CD4-positive, alpha-beta memory T cell (primary cell): ENCODE measurements around the gene FCGR3A. TPM values are rescaled to one million over a fixed set of nuclear protein-coding genes. Genes with fewer than 3 reads are reported as not detected.
"Not testable (repeated sequence)": the region's sequence is repeated elsewhere in the genome, so short reads cannot be mapped to it uniquely, and the experiment has no call there.

Experiments
- CTCF ChIA-PET: fragments of 350-600 bp; sonication (Branson Sonifier 250); formaldehyde crosslinking; loops from one replicate; lab custom pipeline; 2021; ENCODE audit warnings: inconsistent platforms; ENCODE audit not compliant: partially characterized antibody; lab: Charles Lee
- POLR2A ChIA-PET: fragments of 350-600 bp; sonication (Branson Sonifier 250); formaldehyde crosslinking; loops from one replicate; lab custom pipeline; 2021; ENCODE audit not compliant: partially characterized antibody; lab: Charles Lee
- DNase-seq, 5 donors: peaks; one replicate each; pipeline versions ENCODE4 v3.0.0 to v3.0.0-alpha.2; 2020 to 2022; ENCODE audit warnings: mixed read lengths in 1 of 5
- H3K27ac ChIP-seq: one replicate; pipeline ENCODE4 v1.7.0; 2013; ENCODE audit warnings: low read depth, low read length
- H3K27me3 ChIP-seq: 2 replicates; pipeline ENCODE4 v1.7.0; 2013; ENCODE audit warnings: mild to moderate bottlenecking, low read length, moderate library complexity; ENCODE audit not compliant: insufficient read depth
- H3K36me3 ChIP-seq: 2 replicates; pipeline ENCODE4 v1.7.0; 2013; ENCODE audit warnings: mild to moderate bottlenecking, low read length, moderate library complexity; ENCODE audit not compliant: insufficient read depth
- H3K4me1 ChIP-seq: 2 replicates; pipeline ENCODE4 v1.7.0; 2013; ENCODE audit warnings: mild to moderate bottlenecking, low read length, moderate library complexity; ENCODE audit not compliant: insufficient read depth
- H3K4me3 ChIP-seq, 2 donors: one replicate each; pipeline ENCODE4 v1.7.0; 2013; ENCODE audit warnings: low read length in 2 of 2, mild to moderate bottlenecking in 1 of 2
- H3K9me3 ChIP-seq, 2 donors: one replicate each; pipeline ENCODE4 v1.7.0; 2013; ENCODE audit warnings: low read length in 2 of 2, control low read depth in 1 of 2; ENCODE audit not compliant: control insufficient read depth in 1 of 2
- H3K27ac Mint-ChIP-seq, 7 donors: one replicate each; pipeline ENCODE4 v1.8.0; 2020 to 2021; ENCODE audit warnings: mixed read lengths in 7 of 7, mild to moderate bottlenecking in 6 of 7, inconsistent platforms in 3 of 7, moderate library complexity in 3 of 7
- H3K27me3 Mint-ChIP-seq, 2 donors: one replicate each; pipeline ENCODE4 v1.8.0; 2020 to 2021; ENCODE audit warnings: mixed read lengths in 2 of 2
- H3K36me3 Mint-ChIP-seq, 2 donors: one replicate each; pipeline ENCODE4 v1.8.0; 2020 to 2021; ENCODE audit warnings: mixed read lengths in 2 of 2, inconsistent platforms in 1 of 2, mild to moderate bottlenecking in 1 of 2
- H3K4me1 Mint-ChIP-seq, 4 donors: one replicate each; pipeline ENCODE4 v1.8.0; 2020 to 2021; ENCODE audit warnings: mixed read lengths in 4 of 4, mild to moderate bottlenecking in 1 of 4
- H3K4me3 Mint-ChIP-seq, 8 donors: one replicate each; pipeline ENCODE4 v1.8.0; 2020 to 2021; ENCODE audit warnings: mixed read lengths in 8 of 8, mild to moderate bottlenecking in 7 of 8, moderate library complexity in 6 of 8, inconsistent platforms in 3 of 8
- H3K9me3 Mint-ChIP-seq, 8 donors: one replicate each; pipeline ENCODE4 v1.8.0; 2020 to 2021; ENCODE audit warnings: mixed read lengths in 8 of 8, mild to moderate bottlenecking in 5 of 8, inconsistent platforms in 3 of 8, moderate library complexity in 1 of 8
- intact Hi-C: fragments of 100-400 bp; cut with micrococcal nuclease; formaldehyde crosslinking; loops from one replicate; pipeline ENCODE4 v1.15.1; 2023
- polyA plus RNA-seq, 2 donors: library from polyadenylated mRNA; unstranded; fragments of 300-500 nt; fragmentation: Illumina TruSeq; gene quantifications; one replicate each; pipeline ENCODE4 v1.2.3, GENCODE V29; 2021
- total RNA-seq, 2 experiments: library from RNA; stranded (reverse); gene quantifications; one replicate each; pipeline ENCODE4 v1.2.3, GENCODE V29; 2021

The FCGR3A gene
- total and polyA plus RNA-seq, 4 experiments from 2014 or later = 0.14 to 2.1 (median 0.81) TPM; not detected in 1

DNA sequence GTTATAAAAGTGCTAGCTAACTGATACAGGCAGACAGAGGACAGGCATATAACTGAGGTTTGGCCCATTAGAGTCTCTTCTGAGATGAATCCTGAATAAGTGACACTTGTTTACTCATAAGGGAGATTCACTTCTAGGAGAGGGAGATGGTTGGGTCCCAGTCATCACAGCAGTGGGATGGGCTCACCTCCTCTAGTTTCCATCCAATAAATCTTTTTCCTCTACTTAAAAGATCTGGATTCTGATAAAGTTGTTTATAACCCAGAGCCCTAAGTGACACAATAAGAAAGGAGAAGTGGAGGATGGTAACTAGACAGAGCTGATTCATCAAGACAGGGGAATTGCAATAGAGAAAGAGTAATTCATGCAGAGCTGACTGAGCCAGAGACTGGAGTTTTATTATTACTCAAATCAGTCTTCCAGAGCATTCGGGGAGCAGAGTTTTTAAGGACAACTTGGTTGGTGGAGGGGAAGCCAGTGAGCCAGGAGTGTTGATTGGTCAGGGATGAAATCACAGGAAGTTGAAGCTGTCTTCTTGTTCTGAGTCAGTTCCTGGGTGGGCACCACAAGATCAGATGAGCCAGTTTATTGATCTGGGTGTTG lies 5.3 kb upstream of the FCGR3A start:
- CTCF ChIA-PET, H3K36me3 Mint-ChIP-seq, DNase-seq, H3K4me1 ChIP-seq, H3K4me3 ChIP-seq, H3K27me3 Mint-ChIP-seq, POLR2A ChIA-PET, H3K9me3 ChIP-seq, H3K9me3 Mint-ChIP-seq, H3K27ac ChIP-seq, H3K36me3 ChIP-seq, intact Hi-C loops, H3K27me3 ChIP-seq: not testable (repeated sequence)
- Mint-ChIP-seq H3K4me1 (peaks cover 6 to 18% (median 12%) of the 10 kb centered on the region in 4 donors), H3K4me3 (peak overlapping the region in 5 of 8 donors; percentile 21 to 71 (median 61)), H3K27ac (peak overlapping the region in 3 of 7 donors; percentile 16 to 75 (median 55))

DNA sequence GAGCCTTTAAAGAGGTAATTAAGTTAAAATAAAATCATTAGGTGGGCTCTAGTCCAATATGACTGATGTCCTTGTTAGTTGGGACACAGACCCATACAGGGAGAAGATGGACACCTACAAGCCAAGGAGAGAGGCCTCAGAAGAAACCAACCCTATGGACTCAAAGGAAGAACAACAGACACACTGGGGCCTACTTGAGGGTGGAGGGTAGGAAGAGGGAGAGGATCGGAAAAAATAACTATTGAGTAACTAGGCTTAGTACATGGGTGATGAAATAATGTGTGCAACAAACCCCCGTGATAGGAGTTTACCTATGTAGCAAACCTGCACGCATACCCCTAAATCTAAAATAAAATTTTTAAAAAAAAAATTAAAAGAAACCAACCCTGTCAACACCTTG lies 4.7 kb upstream of the FCGR3A start:
- H3K36me3 Mint-ChIP-seq, CTCF ChIA-PET, H3K4me3 ChIP-seq, H3K27me3 ChIP-seq, H3K27ac Mint-ChIP-seq, H3K27me3 Mint-ChIP-seq, H3K36me3 ChIP-seq, DNase-seq, intact Hi-C loops, POLR2A ChIA-PET, H3K4me1 ChIP-seq, H3K9me3 ChIP-seq, H3K27ac ChIP-seq, H3K9me3 Mint-ChIP-seq: not testable (repeated sequence)
- peaks cover 6 to 18% (median 12%) of the 10 kb centered on the region in 4 donors for H3K4me1 Mint-ChIP-seq
- H3K4me3 Mint-ChIP-seq = peak overlapping the region in 3 of 8 donors; percentile 39 to 65 (median 53)

DNA sequence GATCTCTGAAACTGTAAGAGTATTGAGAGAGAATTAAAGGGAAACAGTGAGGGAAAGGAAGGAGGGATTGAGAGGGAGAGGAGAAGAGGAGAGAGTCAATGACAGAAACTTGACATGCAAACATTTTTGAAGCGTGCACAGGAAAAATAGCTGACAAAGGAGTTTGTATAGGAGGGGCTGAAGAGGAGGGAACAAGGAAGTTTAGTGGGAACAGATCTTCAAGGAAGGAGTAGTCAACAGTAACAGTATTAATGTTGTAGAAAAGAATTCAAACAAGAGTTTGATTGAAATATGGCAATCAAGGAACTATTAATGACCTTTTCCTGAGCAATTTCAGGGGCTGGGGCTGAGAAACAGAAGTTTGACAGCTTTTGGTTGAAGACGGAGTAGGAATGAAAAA lies 4.0 kb upstream of the FCGR3A start:
- H3K36me3 Mint-ChIP-seq, H3K27ac Mint-ChIP-seq, H3K27ac ChIP-seq, H3K4me1 ChIP-seq, H3K36me3 ChIP-seq, intact Hi-C loops, POLR2A ChIA-PET, H3K4me3 Mint-ChIP-seq, H3K9me3 ChIP-seq, H3K9me3 Mint-ChIP-seq, H3K27me3 ChIP-seq, DNase-seq, H3K4me3 ChIP-seq, CTCF ChIA-PET, H3K27me3 Mint-ChIP-seq: not testable (repeated sequence)
- H3K4me1 Mint-ChIP-seq = peaks cover 6 to 18% (median 12%) of the 10 kb centered on the region in 4 donors

DNA sequence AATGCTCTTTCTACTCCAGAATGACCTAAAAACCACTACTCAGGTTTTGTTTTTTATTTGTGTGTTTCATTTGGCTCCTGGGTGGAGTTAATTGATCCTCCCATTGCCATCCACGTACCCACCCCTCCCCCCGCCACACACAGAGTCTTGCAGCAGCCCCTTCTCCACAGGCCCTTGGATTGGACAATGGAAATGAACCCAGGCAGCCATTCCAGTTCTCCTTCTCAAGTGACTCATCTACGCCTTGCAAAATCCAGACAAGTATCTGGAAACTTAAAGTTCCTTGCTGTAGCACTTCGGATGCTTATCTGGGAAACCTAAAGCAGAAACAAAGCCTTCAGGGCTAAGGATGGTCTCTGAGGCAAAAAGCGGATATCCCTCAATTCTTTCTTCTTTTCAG lies 1.3 kb upstream of the FCGR3A start:
- H3K27ac ChIP-seq, H3K4me3 ChIP-seq, CTCF ChIA-PET, H3K4me3 Mint-ChIP-seq, H3K9me3 Mint-ChIP-seq, H3K27me3 Mint-ChIP-seq, H3K27ac Mint-ChIP-seq, H3K4me1 ChIP-seq, POLR2A ChIA-PET, H3K27me3 ChIP-seq, DNase-seq, H3K36me3 Mint-ChIP-seq, intact Hi-C loops, H3K36me3 ChIP-seq, H3K9me3 ChIP-seq: not testable (repeated sequence)
- peaks cover 6 to 23% (median 14%) of the 10 kb centered on the region in 4 donors for H3K4me1 Mint-ChIP-seq

DNA sequence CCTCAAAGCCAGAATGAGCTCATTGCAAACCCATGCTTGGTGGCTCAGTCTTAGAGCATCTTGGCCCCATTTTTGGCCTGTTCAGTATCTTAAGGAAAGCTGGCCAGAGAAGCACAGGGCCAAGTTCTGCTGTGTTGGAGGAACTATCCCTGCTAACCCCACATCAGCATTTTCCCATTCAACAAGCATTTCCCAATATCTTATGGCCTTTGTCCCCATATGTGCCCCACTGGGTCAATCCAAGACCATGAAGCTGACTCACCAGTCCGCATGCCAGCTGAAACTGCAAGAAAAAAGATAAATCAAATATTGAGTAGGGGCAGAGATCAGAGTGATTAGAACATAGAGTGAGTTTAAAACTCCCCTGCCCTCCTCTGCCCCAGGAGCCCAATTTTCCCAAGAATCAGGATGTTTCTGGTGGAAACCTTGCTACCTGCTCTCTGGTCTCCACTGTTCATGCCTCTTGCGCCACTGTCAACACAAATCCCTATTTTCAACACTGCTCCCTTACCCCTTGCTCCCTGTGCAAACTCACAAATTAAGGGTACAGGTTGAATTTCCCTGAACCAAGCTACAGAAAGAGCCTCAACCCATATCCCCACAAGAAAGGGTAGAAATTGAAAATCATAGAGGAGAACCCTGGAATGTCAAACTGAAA lies 740 bp downstream of the FCGR3A start:
- CTCF ChIA-PET, H3K36me3 ChIP-seq, H3K9me3 Mint-ChIP-seq, POLR2A ChIA-PET, H3K27ac Mint-ChIP-seq, H3K9me3 ChIP-seq, H3K27me3 ChIP-seq, H3K4me3 Mint-ChIP-seq, H3K27ac ChIP-seq, H3K4me3 ChIP-seq, H3K36me3 Mint-ChIP-seq, H3K27me3 Mint-ChIP-seq, DNase-seq: not testable (repeated sequence)
- intact Hi-C loops = loop anchor here (10.0 kb wide), 1 partner anchor 64 kb away; no protein-coding TSS in a partner anchor
- H3K4me1 Mint-ChIP-seq = peaks cover 3 to 19% (median 12%) of the 10 kb centered on the region in 4 donors
- peaks cover 13% of the 10 kb centered on the region for H3K4me1 ChIP-seq

DNA sequence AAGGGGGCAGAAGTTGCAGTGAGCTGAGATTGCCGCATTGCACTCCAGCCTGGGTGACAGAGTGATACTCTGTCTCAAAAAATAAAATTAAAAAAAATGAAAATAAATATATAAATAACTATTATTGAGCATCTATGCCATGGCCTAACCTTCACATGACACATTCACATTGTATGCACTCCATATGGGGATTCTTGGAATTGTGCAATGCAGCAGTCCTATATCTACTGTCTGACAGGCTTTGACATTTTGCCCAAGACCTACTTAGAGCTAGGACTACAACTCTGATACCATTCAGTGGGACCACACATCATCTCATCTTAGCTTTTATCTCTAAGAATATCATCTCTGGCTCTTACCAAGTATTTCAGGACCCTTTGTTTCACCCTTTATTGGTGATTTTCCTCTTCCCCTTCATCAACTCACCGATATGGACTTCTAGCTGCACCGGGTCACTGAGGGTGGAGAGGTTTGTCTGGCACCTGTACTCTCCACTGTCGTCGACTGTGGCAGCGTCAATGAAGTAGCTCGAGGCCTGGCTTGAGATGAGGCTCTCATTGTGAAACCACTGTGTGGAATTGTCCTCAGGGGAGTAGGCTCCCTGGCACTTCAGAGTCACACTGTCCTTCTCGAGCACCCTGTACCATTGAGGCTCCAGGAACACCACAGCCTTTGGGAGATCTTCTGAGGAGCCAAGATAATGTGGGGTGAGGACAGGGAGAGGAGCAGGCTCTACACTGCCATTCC lies 1.4 kb downstream of the FCGR3A start:
- H3K27me3 ChIP-seq, H3K4me3 Mint-ChIP-seq, H3K4me3 ChIP-seq, H3K36me3 Mint-ChIP-seq, H3K27me3 Mint-ChIP-seq, H3K27ac Mint-ChIP-seq, H3K9me3 ChIP-seq, H3K9me3 Mint-ChIP-seq, CTCF ChIA-PET, POLR2A ChIA-PET, H3K27ac ChIP-seq, DNase-seq, H3K36me3 ChIP-seq: not testable (repeated sequence)
- peaks cover 5 to 26% (median 17%) of the 10 kb centered on the region in 4 donors for H3K4me1 Mint-ChIP-seq
- intact Hi-C loops = loop anchor here (10.0 kb wide), 1 partner anchor 63 kb away; no protein-coding TSS in a partner anchor
- peaks cover 20% of the 10 kb centered on the region for H3K4me1 ChIP-seq

DNA sequence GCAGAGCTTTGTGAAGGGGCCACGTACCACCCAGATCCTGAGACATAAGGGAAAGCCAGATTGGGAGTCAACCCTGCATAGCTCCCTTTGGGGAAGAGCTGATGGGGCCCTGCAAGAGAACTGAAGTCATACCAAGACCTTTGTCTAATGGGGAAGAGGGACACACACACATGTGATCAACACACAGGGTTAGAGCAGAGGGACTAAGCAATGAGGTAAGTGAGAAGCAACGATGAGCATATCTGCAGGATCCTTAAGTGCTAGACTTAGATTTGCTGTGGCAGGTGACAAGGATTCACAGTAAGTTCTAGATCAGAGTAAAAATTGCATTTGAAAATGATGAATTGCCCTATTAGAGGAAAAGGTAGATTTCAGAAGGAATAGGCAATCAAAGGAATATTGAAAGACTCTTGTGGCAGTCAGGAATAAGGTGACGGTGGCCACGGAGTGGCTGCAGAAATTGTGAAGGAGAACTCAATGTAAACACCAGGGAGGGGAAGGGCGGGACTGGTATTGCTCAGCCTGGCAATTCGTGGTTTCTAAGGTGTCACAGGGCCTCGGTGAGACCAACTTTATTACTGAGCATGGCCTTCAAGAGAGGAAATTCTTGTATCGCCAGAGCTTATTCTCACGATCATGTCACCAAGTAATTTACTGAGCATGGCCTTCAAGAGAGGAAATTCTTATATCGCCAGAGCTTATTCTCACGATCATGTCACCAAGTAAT lies 4.5 kb downstream of the FCGR3A start:
- H3K9me3 Mint-ChIP-seq, H3K36me3 ChIP-seq, H3K27me3 ChIP-seq, H3K9me3 ChIP-seq, H3K4me3 ChIP-seq, CTCF ChIA-PET, H3K27me3 Mint-ChIP-seq, H3K36me3 Mint-ChIP-seq: not testable (repeated sequence)
- POLR2A ChIA-PET = interaction anchor here (1.4 kb wide), 1 partner anchor 181 kb away, joined by 4 read pairs; no protein-coding TSS in a partner anchor
- Mint-ChIP-seq H3K4me3 (peak overlapping the region in 5 of 8 donors; percentile 53 to 78 (median 56)), H3K4me1 (peaks cover 25 to 55% (median 43%) of the 10 kb centered on the region in 4 donors), H3K27ac (peak overlapping the region; percentile 42 to 90 (median 84))
- intact Hi-C loops = loop anchor here (10.0 kb wide), 1 partner anchor 60 kb away; no protein-coding TSS in a partner anchor
- Histone ChIP-seq H3K4me1 (peaks cover 50% of the 10 kb centered on the region), H3K27ac (peak overlapping the region; percentile 31)
- peak in 2 of 5 donors; percentile 18 to 51 for DNase-seq
